Measurements from ENCODE around the gene NOXA1. TPM values are rescaled to one million over a fixed set of nuclear protein-coding genes. Genes with fewer than 3 reads are reported as not detected.

NOXA1 gene
- total RNA-seq, 8 experiments from 2014 or later, result 0.13 to 2.1 (median 0.32) TPM

GRCh38 chr9:137434498-137435380 is 11.5 kb downstream of the NOXA1 start:
- 60 to 75% (median 67%) methylated on average over 1 to 3 of the region's 43 CpGs; no CpG with 5 or more reads in 7 of the 10 experiments for WGBS, 10 experiments

GRCh38 chr9:137435381-137435891 is 12.2 kb downstream of the NOXA1 start:
- in situ Hi-C loops (cut with MboI; ENCODE audit: low pct_unique_long_range_greater_than_20kb in 2 of 9, low sequenced_read_pairs in 9 of 9, unreplicated experiment in 9 of 9), result loop anchor here in 1 of 9 experiments (25.0 kb wide), 1 partner anchor 148 kb away; the partner anchor contains the start of gene TOR4A
- no peak overlapping the region for H3K4me3 ChIP-seq

More at GRCh38 chr9:137434498-137435380, 11.5 kb downstream of the NOXA1 start:
- in situ Hi-C loops (cut with MboI; ENCODE audit: low pct_unique_long_range_greater_than_20kb in 2 of 9, low sequenced_read_pairs in 9 of 9, unreplicated experiment in 9 of 9), result loop anchor here in 1 of 9 experiments (25.0 kb wide), 1 partner anchor 147 kb away; the partner anchor contains the start of gene TOR4A
- H3K27ac ChIP-seq, result no peak overlapping the region
- H3K4me1 ChIP-seq (replicated peaks in 1 of 2), result no peaks in the 10 kb centered on the region
- H3K4me3 ChIP-seq, result no peak overlapping the region
- ATAC-seq (replicated peaks in 6 of 8), result peak in 1 of 8 experiments; percentile 2

GRCh38 chr9:137435980-137436760 is 13.0 kb downstream of the NOXA1 start:
- in situ Hi-C loops (cut with MboI; ENCODE audit: low pct_unique_long_range_greater_than_20kb in 2 of 9, low sequenced_read_pairs in 9 of 9, unreplicated experiment in 9 of 9), result loop anchor here in 1 of 9 experiments (25.0 kb wide), 1 partner anchor 149 kb away; the partner anchor contains the start of gene TOR4A
- Histone ChIP-seq H3K4me1 (replicated peaks in 1 of 2) (no peaks in the 10 kb centered on the region), H3K27ac (no peak overlapping the region), H3K4me3 (no peak overlapping the region)
- peak; percentile 61 to 97 (median 72) for ATAC-seq (replicated peaks in 6 of 8)
- 65 to 100% methylated on average over 1 to 4 of the region's 42 CpGs; no CpG with 5 or more reads in 8 of the 10 experiments for WGBS, 10 experiments

More at GRCh38 chr9:137435381-137435891, 12.2 kb downstream of the NOXA1 start:
- H3K4me1 ChIP-seq (replicated peaks in 1 of 2), result no peaks in the 10 kb centered on the region
- ATAC-seq (replicated peaks in 6 of 8), result no peak
- H3K27ac ChIP-seq, result no peak overlapping the region
- 80% methylated on average over 2 to 3 of the region's 20 CpGs; no CpG with 5 or more reads in 8 of the 10 experiments for WGBS, 10 experiments

- in situ Hi-C loops (cut with MboI; ENCODE audit: low pct_unique_long_range_greater_than_20kb in 2 of 9, low sequenced_read_pairs in 9 of 9, unreplicated experiment in 9 of 9), result loop anchor here in 1 of 9 experiments (25.0 kb wide), 1 partner anchor 150 kb away; the partner anchor contains the start of gene TOR4A
- Histone ChIP-seq H3K4me3 (no peak overlapping the region), H3K27ac (no peak overlapping the region), H3K4me1 (replicated peaks in 1 of 2) (peaks cover 0 to 4% of the 10 kb centered on the region in 2 donors)
- WGBS, 10 experiments, result 57 to 64% (median 60%) methylated on average over 1 to 5 of the region's 24 CpGs; no CpG with 5 or more reads in 7 of the 10 experiments
- no peak for ATAC-seq (replicated peaks in 6 of 8)
Measured at GRCh38 chr9:137436761-137437600, 13.8 kb downstream of the NOXA1 start.

- Histone ChIP-seq H3K4me3 (no peak overlapping the region), H3K27ac (no peak overlapping the region), H3K4me1 (replicated peaks in 1 of 2) (peaks cover 0 to 4% of the 10 kb centered on the region in 2 donors)
- 0 to 84% (median 75%) methylated on average over 1 to 6 of the region's 40 CpGs; no CpG with 5 or more reads in 6 of the 10 experiments for WGBS, 10 experiments
- in situ Hi-C loops (cut with MboI; ENCODE audit: low pct_unique_long_range_greater_than_20kb in 2 of 9, low sequenced_read_pairs in 9 of 9, unreplicated experiment in 9 of 9), result loop anchor here in 1 of 9 experiments (25.0 kb wide), 1 partner anchor 151 kb away; the partner anchor contains the start of gene TOR4A
- no peak for ATAC-seq (replicated peaks in 6 of 8)
Measured at GRCh38 chr9:137437691-137438590, 14.7 kb downstream of the NOXA1 start.

- 20 to 80% methylated on average over 1 of the region's 22 CpGs; no CpG with 5 or more reads in 8 of the 10 experiments for WGBS, 10 experiments
- Histone ChIP-seq H3K27ac (no peak overlapping the region), H3K4me1 (replicated peaks in 1 of 2) (peaks cover 0 to 4% of the 10 kb centered on the region in 2 donors), H3K4me3 (no peak overlapping the region)
- in situ Hi-C loops (cut with MboI; ENCODE audit: low pct_unique_long_range_greater_than_20kb in 2 of 9, low sequenced_read_pairs in 9 of 9, unreplicated experiment in 9 of 9), result loop anchor here in 1 of 9 experiments (25.0 kb wide), 1 partner anchor 151 kb away; the partner anchor contains the start of gene TOR4A
- no peak for ATAC-seq (replicated peaks in 6 of 8)
Measured at GRCh38 chr9:137438591-137439157, 15.5 kb downstream of the NOXA1 start.

GRCh38 chr9:137439158-137439714 is 16.0 kb downstream of the NOXA1 start:
- in situ Hi-C loops (cut with MboI; ENCODE audit: low pct_unique_long_range_greater_than_20kb in 2 of 9, low sequenced_read_pairs in 9 of 9, unreplicated experiment in 9 of 9), result loop anchor here in 1 of 9 experiments (25.0 kb wide), 1 partner anchor 152 kb away; the partner anchor contains the start of gene TOR4A
- no peak for ATAC-seq (replicated peaks in 6 of 8)
- no peak overlapping the region for H3K4me3 ChIP-seq
- H3K4me1 ChIP-seq (replicated peaks in 1 of 2), result peaks cover 0 to 4% of the 10 kb centered on the region in 2 donors
- WGBS, 10 experiments, result 56 to 100% (median 80%) methylated on average over 2 to 3 of the region's 18 CpGs; no CpG with 5 or more reads in 5 of the 10 experiments
- H3K27ac ChIP-seq, result no peak overlapping the region

GRCh38 chr9:137441289-137441934 is 18.2 kb downstream of the NOXA1 start, which contains the start of gene ENTPD8:
Gene ENTPD8 (minus strand): TSS chr9:137441357. CDS start chr9:137438285, 3,072 bp downstream.
- Histone ChIP-seq H3K4me1 (replicated peaks in 1 of 2) (peaks cover 4 to 8% of the 10 kb centered on the region in 2 donors), H3K4me3 (peak within 1 kb of the TSS in 4 of 5 donors; percentile 6 to 21 (median 17)), H3K27ac (no peak within 1 kb of the TSS)
- in situ Hi-C loops (cut with MboI; ENCODE audit: low pct_unique_long_range_greater_than_20kb in 2 of 9, low sequenced_read_pairs in 9 of 9, unreplicated experiment in 9 of 9), result loop anchor here in 1 of 9 experiments (25.0 kb wide), 1 partner anchor 154 kb away; the partner anchor contains the start of gene TOR4A
- ATAC-seq (replicated peaks in 6 of 8), result peak; percentile 7 to 72 (median 61)
- no CpG with 5 or more reads among the region's 62 CpGs for WGBS, 10 experiments

GRCh38 chr9:137441935-137442321 is 18.7 kb downstream of the NOXA1 start:
- WGBS, 10 experiments, result 0 to 70% (median 30%) methylated on average over 1 to 4 of the region's 7 CpGs; no CpG with 5 or more reads in 1 of the 10 experiments
- peaks cover 4 to 8% of the 10 kb centered on the region in 2 donors for H3K4me1 ChIP-seq (replicated peaks in 1 of 2)
- peak overlapping the region in 1 of 5 donors; percentile 21 for H3K4me3 ChIP-seq
- H3K27ac ChIP-seq, result no peak overlapping the region
- ATAC-seq (replicated peaks in 6 of 8), result no peak
- in situ Hi-C loops (cut with MboI; ENCODE audit: low pct_unique_long_range_greater_than_20kb in 2 of 9, low sequenced_read_pairs in 9 of 9, unreplicated experiment in 9 of 9), result loop anchor here in 1 of 9 experiments (25.0 kb wide), 1 partner anchor 155 kb away; the partner anchor contains the start of gene TOR4A
